ENCODE measurements around the gene SDR39U1.
A peak's percentile ranks its signal among the peaks of the same experiment; 100 is the strongest.

The SDR39U1 gene

GRCh38 chr14:24437020-24437735 is 5.4 kb downstream of the SDR39U1 start:
- in situ Hi-C loops (cut with HindIII; ENCODE audit: low sequenced_read_pairs) = loop anchor here (10.0 kb wide), 1 partner anchor 102 kb away; the partner anchor contains the start of genes ADCY4 and RIPK3
- TF ChIP-seq CTCF (IDR thresholded peaks at IDR 0.05; ENCODE audit: low read depth, low read length) = no peak
- no peak overlapping the region for H3K4me3 ChIP-seq (ENCODE audit: low read depth, low read length)
- no peak for DNase-seq (ENCODE audit: low read depth, low spot score)

GRCh38 chr14:24436355-24437019 is 6.1 kb downstream of the SDR39U1 start:
- peak; percentile 79 for DNase-seq (ENCODE audit: low read depth, low spot score)
- H3K4me3 ChIP-seq (ENCODE audit: low read depth, low read length) = no peak overlapping the region

DNA sequence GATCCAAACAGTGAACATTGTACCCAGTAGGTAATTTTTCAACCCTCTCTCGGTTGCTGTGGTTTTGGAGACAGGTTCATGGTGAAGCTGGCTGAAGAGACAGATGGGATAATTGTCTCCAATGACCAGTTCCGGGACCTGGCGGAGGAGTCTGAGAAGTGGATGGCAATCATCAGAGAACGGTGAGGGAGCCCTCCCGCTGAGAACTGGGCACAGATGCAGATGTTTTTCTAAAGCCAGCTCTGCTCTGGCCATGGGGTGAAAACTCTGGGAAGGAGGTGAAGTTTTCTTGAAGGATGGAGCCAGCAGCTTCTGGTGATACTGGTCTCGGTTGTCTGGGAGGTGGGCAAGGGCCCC is 6.6 kb downstream of the SDR39U1 start:
- no peak for TF ChIP-seq CTCF (IDR thresholded peaks at IDR 0.05; ENCODE audit: low read depth, low read length)
- DNase-seq (ENCODE audit: low read depth, low spot score) = no peak
- H3K4me3 ChIP-seq (ENCODE audit: low read depth, low read length) = no peak overlapping the region
- in situ Hi-C loops (cut with HindIII; ENCODE audit: low sequenced_read_pairs) = loop anchor here (10.0 kb wide), 1 partner anchor 101 kb away; the partner anchor contains the start of genes ADCY4 and RIPK3

More at GRCh38 chr14:24436355-24437019, 6.1 kb downstream of the SDR39U1 start:
- in situ Hi-C loops (cut with HindIII; ENCODE audit: low sequenced_read_pairs) = loop anchor here (10.0 kb wide), 1 partner anchor 102 kb away; the partner anchor contains the start of genes ADCY4 and RIPK3
- TF ChIP-seq CTCF (IDR thresholded peaks at IDR 0.05; ENCODE audit: low read depth, low read length) = peak; percentile 76

GRCh38 chr14:24435192-24435810 is 7.3 kb downstream of the SDR39U1 start:
- no peak for DNase-seq (ENCODE audit: low read depth, low spot score)
- in situ Hi-C loops (cut with HindIII; ENCODE audit: low sequenced_read_pairs) = loop anchor here (10.0 kb wide), 1 partner anchor 100 kb away; the partner anchor contains the start of genes ADCY4 and RIPK3
- no peak for TF ChIP-seq CTCF (IDR thresholded peaks at IDR 0.05; ENCODE audit: low read depth, low read length)
- H3K4me3 ChIP-seq (ENCODE audit: low read depth, low read length) = no peak overlapping the region

DNA sequence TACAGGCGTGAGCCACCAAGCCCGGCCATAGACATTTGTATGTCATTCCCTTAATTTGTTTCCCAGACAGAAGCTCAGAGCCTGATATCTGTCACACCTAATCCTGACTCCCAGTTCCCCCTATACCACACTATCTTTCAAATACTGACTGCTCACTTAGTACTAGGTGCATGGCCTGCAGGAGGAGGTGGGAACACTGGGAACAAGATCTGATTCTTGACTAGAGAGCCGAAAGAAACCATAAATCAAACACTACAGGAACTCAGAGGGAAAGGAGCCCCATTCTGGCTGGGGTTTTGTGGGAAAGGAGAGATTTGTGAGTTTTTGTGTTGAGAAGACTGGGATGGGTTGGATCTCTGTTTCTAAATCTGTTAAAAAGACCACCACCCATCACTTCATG is 7.9 kb downstream of the SDR39U1 start:
- TF ChIP-seq CTCF (IDR thresholded peaks at IDR 0.05; ENCODE audit: low read depth, low read length) = no peak
- in situ Hi-C loops (cut with HindIII; ENCODE audit: low sequenced_read_pairs) = loop anchor here (10.0 kb wide), 1 partner anchor 100 kb away; the partner anchor contains the start of genes ADCY4 and RIPK3
- no peak for DNase-seq (ENCODE audit: low read depth, low spot score)
- H3K4me3 ChIP-seq (ENCODE audit: low read depth, low read length) = no peak overlapping the region

GRCh38 chr14:24434036-24434435 is 8.5 kb downstream of the SDR39U1 start:
- H3K4me3 ChIP-seq (ENCODE audit: low read depth, low read length) = no peak overlapping the region
- no peak for DNase-seq (ENCODE audit: low read depth, low spot score)
- in situ Hi-C loops (cut with HindIII; ENCODE audit: low sequenced_read_pairs) = loop anchor here (10.0 kb wide), 1 partner anchor 99 kb away; the partner anchor contains the start of genes ADCY4 and RIPK3
- no peak for TF ChIP-seq CTCF (IDR thresholded peaks at IDR 0.05; ENCODE audit: low read depth, low read length)

All from astrocyte of the spinal cord (primary cell).